K562 (cell line): Measurements from ENCODE around the gene ATG13. TPM values are rescaled to one million over a fixed set of nuclear protein-coding genes. Genes with fewer than 3 reads are reported as not detected.

Experiments
- ATAC-seq: fragments of 200-7000 bp; cut with Tn5 transposase; 3 replicates; pipeline ENCODE4 v1.9.1; 2020; ENCODE audit warnings: moderate library complexity
- BruUV-seq: library from RNA; stranded (reverse); fragments of 400-500 nt; replicated peaks from 2 replicates; lab custom pipeline; 2021; lab: Mats Ljungman, UMichigan
- CTCF ChIA-PET: fragments of 300-600 bp; formaldehyde crosslinking; extraction: SDS; loops from one replicate; lab custom pipeline; 2021; ENCODE audit warnings: low intra/inter-chr PET ratio; lab: Yijun Ruan, JAX
- POLR2A ChIA-PET: fragments of 300-600, 350-650 bp; sonication (Branson Sonifier 250); formaldehyde crosslinking; extraction: SDS; loops from one replicate; lab custom pipeline; 2021; ENCODE audit warnings: antibody characterized with exemption, inconsistent platforms; lab: Yijun Ruan, JAX
- DNase-seq, 4 experiments: peaks; one replicate each; pipeline versions ENCODE4 v3.0.0 to v3.0.0-alpha.2; 2011 to 2018; ENCODE audit warnings: low spot score in 3 of 4, mixed read lengths in 3 of 4; ENCODE audit errors: extremely low read depth in 1 of 4
- FAIRE-seq: peaks from 2 replicates; lab custom pipeline; 2011; peaks lifted over from hg19 to GRCh38; lab: Jason Lieb, UNC
- H2AFZ ChIP-seq: 2 replicates; pipeline ENCODE4 v1.6.0; 2011; ENCODE audit warnings: low read depth, low read length, control low read depth, inconsistent platforms
- H3K27ac ChIP-seq: fragments of 200-600 bp; 3 replicates; pipeline ENCODE4 v1.8.0; 2011; ENCODE audit warnings: low read depth, mild to moderate bottlenecking, control low read depth, inconsistent platforms, low read length, moderate library complexity, mixed read lengths; ENCODE audit errors: extremely low read depth
- H3K27me3 ChIP-seq, 2 experiments: fragments of 300-600 bp in 1 of 2; 2 replicates in 1 of 2; 3 replicates in 1 of 2; pipeline versions ENCODE4 v1.6.0 to v1.8.0; 2011; ENCODE audit warnings: inconsistent platforms in 2 of 2, low read length in 2 of 2, mild to moderate bottlenecking in 1 of 2, mixed read lengths in 1 of 2, moderate library complexity in 1 of 2; ENCODE audit not compliant: control insufficient read depth in 2 of 2, insufficient read depth in 2 of 2
- H3K36me3 ChIP-seq: fragments of 300-600 bp; 3 replicates; pipeline ENCODE4 v1.8.0; 2011; ENCODE audit warnings: mild to moderate bottlenecking, low read length, inconsistent platforms; ENCODE audit not compliant: control insufficient read depth, insufficient read depth
- H3K4me1 ChIP-seq, 2 experiments: fragments of 200-600 bp in 1 of 2; replicated peaks in 1 of 2; 2 replicates in 1 of 2; 3 replicates in 1 of 2; pipeline versions ENCODE4 v1.5.1 to v1.8.0; 2011; ENCODE audit warnings: inconsistent platforms in 2 of 2, low read length in 2 of 2, mild to moderate bottlenecking in 1 of 2, mixed read lengths in 1 of 2, moderate library complexity in 1 of 2; ENCODE audit not compliant: control insufficient read depth in 2 of 2, insufficient read depth in 2 of 2
- H3K4me2 ChIP-seq: 2 replicates; pipeline ENCODE4 v1.6.1; 2011; ENCODE audit warnings: low read length, control low read depth, inconsistent platforms, mixed read lengths; ENCODE audit not compliant: insufficient read depth
- H3K4me3 ChIP-seq: fragments of 200-600 bp; sonication (generic), shearing (Covaris generic); 2 replicates; pipeline ENCODE4 v1.5.1; 2016; ENCODE audit warnings: control low read depth, inconsistent platforms
- H3K79me2 ChIP-seq: fragments of 200-600 bp; 3 replicates; pipeline ENCODE4 v1.8.0; 2011; ENCODE audit warnings: low read length, inconsistent platforms; ENCODE audit not compliant: control insufficient read depth, insufficient read depth
- H3K9ac ChIP-seq, 2 experiments: 2 replicates each; pipeline versions ENCODE4 v1.6.0 to v1.6.1; 2011; ENCODE audit warnings: low read depth in 2 of 2, low read length in 2 of 2, control low read depth in 1 of 2, inconsistent platforms in 1 of 2, mild to moderate bottlenecking in 1 of 2, mixed read lengths in 1 of 2; ENCODE audit not compliant: insufficient read depth in 1 of 2
- H3K9me1 ChIP-seq: one replicate; pipeline ENCODE4 v1.6.0; 2011; ENCODE audit warnings: inconsistent platforms, mild to moderate bottlenecking, low read length, moderate library complexity; ENCODE audit not compliant: control insufficient read depth, insufficient read depth
- H3K9me3 ChIP-seq: replicated peaks from 2 replicates; pipeline ENCODE4 v1.5.1; 2011; ENCODE audit warnings: low read depth, low read length, inconsistent platforms; ENCODE audit not compliant: control insufficient read depth, insufficient read depth
- H4K20me1 ChIP-seq: replicated peaks from 2 replicates; pipeline ENCODE4 v1.6.1; 2011; ENCODE audit warnings: low read length, inconsistent platforms, mixed read lengths; ENCODE audit not compliant: control insufficient read depth, insufficient read depth
- AFF4 ChIP-seq: sonication (generic); formaldehyde crosslinking; IDR thresholded peaks from 2 replicates; pipeline ENCODE4 v1.8.0; 2023; ENCODE audit warnings: mild to moderate bottlenecking, missing genetic modification reagents
- NR2F6 ChIP-seq: fragments of 450-650 bp; formaldehyde crosslinking; IDR thresholded peaks from 2 replicates; pipeline ENCODE4 v1.4.0; 2020; ENCODE audit warnings: mild to moderate bottlenecking
- PKNOX1 ChIP-seq: fragments of 450-650 bp; IDR thresholded peaks from 2 replicates; pipeline ENCODE4 v1.6.1; 2016
- POLR2G ChIP-seq: fragments of 200-400 bp; formaldehyde crosslinking; IDR thresholded peaks from 2 replicates; pipeline ENCODE4 v1.6.1; 2017; ENCODE audit warnings: low read depth, mild to moderate bottlenecking, antibody characterized with exemption, low read length, moderate library complexity
- RBFOX2 ChIP-seq: fragments of 200-400 bp; formaldehyde crosslinking; IDR thresholded peaks from 2 replicates; pipeline ENCODE4 v1.6.1; 2017; ENCODE audit warnings: low read depth, mild to moderate bottlenecking, low read length, moderate library complexity
- WGBS: fragments of 100-300 bp; shearing (Covaris generic); methylation state at CpG from one replicate; pipeline ENCODE4 v1.1.6; 2016; ENCODE audit warnings: low coverage, mixed read lengths; ENCODE audit not compliant: insufficient coverage; ENCODE audit errors: missing lambda C conversion rate; 5-methylcytosine and 5-hydroxymethylcytosine counted together
- in situ Hi-C: fragments of 300-500 bp; cut with MboI; formaldehyde crosslinking; loops from 4 replicates; pipeline ENCODE4 v1.15.0; 2018; ENCODE audit warnings: inconsistent platforms, mixed read lengths
- intact Hi-C: fragments of 100-400 bp; cut with micrococcal nuclease; formaldehyde crosslinking; loops from 2 replicates; pipeline ENCODE4 v1.14.2; 2022
- polyA plus RNA-seq, 8 experiments: library from polyadenylated mRNA; depleted of rRNA in 4 of 8; stranded (reverse) in 5 of 8; unstranded in 3 of 8; fragments of >200 nt; fragmentation: Nextera tagmentation in 2 of 8; fragmentation: Illumina TruSeq in 1 of 8; extraction: Ambion mirVana in 2 of 8; extraction: Trizol in 1 of 8; gene quantifications; 2 replicates each; pipeline versions ENCODE4 v1.2.1 to v1.2.3, GENCODE V29; 2011 to 2014; ENCODE audit warnings: inconsistent platforms in 1 of 8, missing spikeins in 1 of 8
- total RNA-seq, 7 experiments: library from RNA; depleted of rRNA in 6 of 7; stranded (reverse); fragments of >200 nt in 6 of 7; fragmentation: Illumina TruSeq in 2 of 7; extraction: Trizol in 2 of 7; gene quantifications; 2 replicates each; pipeline versions ENCODE4 v1.2.1 to v1.2.3, GENCODE V29; 2011 to 2021; ENCODE audit warnings: low replicate concordance in 1 of 7

The ATG13 gene
- total and polyA plus RNA-seq, 9 of the 15 experiments (the other 6 are each of a cell fraction or from before 2014, with no cell fraction given): 13.1 to 61.5 (median 36.5) TPM

GRCh38 chr11:46701078-46701654, 83.8 kb downstream of the ATG13 start (continued):
- TF ChIP-seq AFF4 (CRISPR knock-in tag): no peak

GRCh38 chr11:46705070-46705688, 87.8 kb downstream of the ATG13 start:
- no peaks in the 10 kb centered on the region for H3K9me1 ChIP-seq
- no peaks in the 10 kb centered on the region for H4K20me1 ChIP-seq
- ATAC-seq (no peak), DNase-seq (no peak), FAIRE-seq (no peak)
- H2AFZ ChIP-seq: no peak overlapping the region
- no peak overlapping the region for H3K4me2 ChIP-seq
- in situ Hi-C loops (no loop called here), intact Hi-C loops (no loop called here)
- no peaks in the 10 kb centered on the region for H3K27me3 ChIP-seq
- BruUV-seq: no TSS peak
- no peak overlapping the region for H3K4me3 ChIP-seq
- ChIA-PET CTCF (no interaction called here), POLR2A (interaction anchor here (0.8 to 1.2 kb wide), 4 partner anchors 9 to 32 kb away, joined by 3 read pairs; no protein-coding TSS in a partner anchor)
- H3K9me3 ChIP-seq: no peaks in the 10 kb centered on the region
- H3K9ac ChIP-seq: peak overlapping the region in 1 of 2 experiments; percentile 52; a peak in 1 of 4 replicates
- peak; percentile 58 for TF ChIP-seq RBFOX2
- TF ChIP-seq PKNOX1: no peak
- TF ChIP-seq NR2F6 (CRISPR knock-in tag): no peak
- TF ChIP-seq POLR2G: peak; percentile 46; the same call in 1 of the 2 replicates
- H3K27ac ChIP-seq: no peak overlapping the region
- H3K79me2 ChIP-seq: peaks cover 26% of the 10 kb centered on the region
- peaks cover 56% of the 10 kb centered on the region for H3K36me3 ChIP-seq
- WGBS: 99% methylated on average over 22 of the region's 31 CpGs
- H3K4me1 ChIP-seq: peaks cover 0 to 7% of the 10 kb centered on the region in 2 experiments; a peak in 3 of 5 replicates
